Activated CD4-positive, alpha-beta T cell treated with anti-CD3 and anti-CD28 coated beads for 1 hour (primary cell): ENCODE data around the gene SIN3B.

Experiments
- DNase-seq: peaks from one replicate; pipeline ENCODE4 v3.0.0-alpha.2; 2020

SIN3B gene

DNA sequence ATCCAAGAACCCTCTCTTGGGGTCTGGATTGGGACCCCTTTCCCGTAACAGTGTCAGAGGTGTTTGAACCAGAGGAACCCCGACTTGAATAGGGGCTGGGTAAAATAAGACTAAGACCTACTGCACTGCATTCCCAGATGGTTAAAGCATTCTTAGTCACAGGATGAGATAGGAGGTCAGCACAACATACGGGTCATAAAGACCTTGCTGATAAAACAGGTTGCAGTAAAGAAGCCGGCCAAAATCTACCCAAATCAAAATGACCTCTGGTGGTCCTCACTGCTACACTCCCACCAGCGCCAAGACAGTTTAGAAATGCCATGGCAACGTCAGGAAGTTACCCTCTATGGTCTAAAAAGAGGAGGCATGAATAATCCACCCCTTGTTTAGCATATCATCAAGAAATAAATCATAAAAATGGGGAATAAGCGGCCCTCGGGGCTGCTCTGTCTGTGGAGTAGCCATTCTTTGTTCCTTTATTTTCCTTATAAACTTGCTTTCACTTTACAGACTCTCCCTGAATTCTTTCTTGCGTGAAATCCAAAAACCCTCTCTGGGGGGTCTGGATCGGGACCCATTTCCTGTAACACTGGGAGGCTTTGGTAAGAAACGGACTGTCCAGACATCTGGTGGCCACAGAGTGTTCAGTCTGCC, 4.4 kb upstream of the SIN3B start:
- DNase-seq, result no peak

DNA sequence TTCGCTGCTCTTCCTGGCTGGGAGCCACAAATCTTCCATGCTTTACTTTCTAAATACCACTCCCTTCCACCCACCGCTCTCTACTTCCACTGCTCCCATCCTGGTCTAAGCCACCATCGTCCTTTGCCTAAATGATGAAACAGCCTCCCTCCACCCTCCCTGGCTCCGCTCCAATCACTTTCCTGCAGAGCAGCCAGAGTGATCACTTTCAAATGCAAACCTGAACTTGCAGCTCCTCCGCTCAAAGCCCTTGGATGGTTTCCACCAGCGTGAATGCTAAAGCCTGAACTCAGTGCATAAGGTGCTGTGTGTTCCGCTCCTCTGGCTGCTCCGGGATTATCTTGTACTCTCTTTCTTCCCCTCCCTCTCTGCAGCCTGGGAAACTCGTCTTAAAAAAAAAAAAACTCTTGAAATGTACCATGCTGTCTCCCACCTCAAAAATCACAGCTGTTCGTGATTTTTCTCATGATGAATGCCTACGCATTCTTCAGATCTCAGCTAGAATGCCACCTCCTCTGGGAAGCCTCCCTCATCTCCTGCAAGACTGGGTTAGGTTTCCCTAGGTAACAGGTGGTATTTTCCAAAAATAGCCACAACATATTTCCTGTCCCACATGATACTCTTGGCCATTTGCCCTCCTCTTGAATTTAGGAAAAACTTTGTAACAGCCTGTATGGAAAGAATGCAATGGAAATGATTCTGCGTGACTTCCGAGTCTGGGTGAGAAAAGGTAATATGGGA, 3.7 kb upstream of the SIN3B start:
- DNase-seq, result no peak

DNA sequence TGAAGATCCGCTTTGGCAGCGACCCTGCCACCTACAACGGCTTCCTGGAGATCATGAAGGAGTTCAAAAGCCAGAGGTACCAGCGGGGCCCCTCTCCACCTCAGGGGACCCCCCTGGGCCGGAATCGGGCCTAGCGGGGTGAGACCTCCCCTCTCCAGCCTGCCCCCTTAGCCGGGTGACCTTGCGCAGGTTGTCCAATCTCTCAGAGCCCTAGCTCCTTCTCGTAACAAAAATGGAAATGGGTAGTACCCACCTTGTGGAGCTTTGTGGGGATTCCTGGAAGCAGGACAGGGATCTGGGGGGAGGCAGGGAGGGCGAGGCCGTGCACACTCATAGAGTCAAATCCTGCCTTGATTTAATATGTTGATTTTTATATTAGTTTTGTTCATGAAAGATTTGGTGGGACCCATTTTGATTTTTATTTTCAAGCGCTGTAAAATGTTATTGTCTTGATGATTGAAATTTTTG, 658 bp downstream of the SIN3B start:
- no peak for DNase-seq

DNA sequence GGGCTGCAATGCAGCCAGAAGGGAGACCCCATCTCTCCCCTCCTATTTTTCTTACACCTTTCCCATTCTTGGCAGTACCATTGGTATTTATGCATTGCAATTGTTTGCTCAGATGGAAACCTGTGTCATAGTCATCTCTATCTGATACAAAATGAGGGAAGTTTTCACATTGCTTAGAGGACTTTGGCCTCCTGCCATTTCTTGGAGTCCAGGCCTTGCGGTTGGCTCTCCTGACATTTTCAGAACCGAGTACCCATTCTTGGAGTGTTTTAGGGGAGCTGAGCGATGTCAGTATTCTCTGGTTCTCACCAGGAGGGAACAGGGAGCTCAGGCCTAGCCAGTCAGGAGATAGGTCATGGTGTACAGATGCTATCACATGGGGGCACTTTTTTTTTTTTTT, 1.5 kb downstream of the SIN3B start:
- DNase-seq, result no peak

DNA sequence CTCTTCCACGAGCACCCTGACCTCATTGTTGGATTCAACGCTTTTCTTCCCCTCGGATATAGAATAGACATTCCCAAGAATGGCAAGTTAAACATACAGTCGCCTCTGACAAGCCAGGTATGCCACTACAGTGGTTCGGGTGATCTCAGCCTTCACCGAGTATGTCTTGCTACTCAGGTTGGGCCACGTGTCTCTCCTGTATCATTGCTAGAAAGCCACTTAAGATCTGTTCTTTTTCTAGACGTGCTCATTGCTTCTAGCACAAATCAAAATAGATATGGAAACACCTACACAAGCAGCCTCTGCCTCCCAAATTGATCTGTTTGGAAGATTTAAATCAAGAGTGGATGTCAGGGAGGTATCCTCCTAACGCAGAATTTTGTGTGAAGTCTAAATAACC, 2.3 kb downstream of the SIN3B start:
- DNase-seq, result no peak

DNA sequence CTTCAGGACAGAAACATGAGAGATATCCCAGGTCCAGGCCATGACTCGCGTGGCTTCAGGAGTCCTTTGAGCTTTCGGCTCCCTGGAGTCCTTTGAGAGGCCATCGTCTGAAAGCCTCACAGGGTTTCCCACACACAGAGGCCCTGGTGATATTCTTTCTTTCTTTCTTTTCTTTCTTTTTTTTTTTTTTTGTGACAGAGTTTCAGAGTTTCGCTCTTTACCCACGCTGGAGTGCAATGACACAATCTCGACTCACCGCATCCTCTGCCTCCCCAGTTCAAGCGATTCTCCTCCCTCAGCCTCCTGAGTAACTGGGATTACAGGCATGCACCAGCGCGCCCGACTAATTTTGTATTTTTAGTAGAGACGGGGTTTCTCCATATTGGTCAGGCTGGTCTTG, 5.5 kb downstream of the SIN3B start:
- no peak for DNase-seq

DNA sequence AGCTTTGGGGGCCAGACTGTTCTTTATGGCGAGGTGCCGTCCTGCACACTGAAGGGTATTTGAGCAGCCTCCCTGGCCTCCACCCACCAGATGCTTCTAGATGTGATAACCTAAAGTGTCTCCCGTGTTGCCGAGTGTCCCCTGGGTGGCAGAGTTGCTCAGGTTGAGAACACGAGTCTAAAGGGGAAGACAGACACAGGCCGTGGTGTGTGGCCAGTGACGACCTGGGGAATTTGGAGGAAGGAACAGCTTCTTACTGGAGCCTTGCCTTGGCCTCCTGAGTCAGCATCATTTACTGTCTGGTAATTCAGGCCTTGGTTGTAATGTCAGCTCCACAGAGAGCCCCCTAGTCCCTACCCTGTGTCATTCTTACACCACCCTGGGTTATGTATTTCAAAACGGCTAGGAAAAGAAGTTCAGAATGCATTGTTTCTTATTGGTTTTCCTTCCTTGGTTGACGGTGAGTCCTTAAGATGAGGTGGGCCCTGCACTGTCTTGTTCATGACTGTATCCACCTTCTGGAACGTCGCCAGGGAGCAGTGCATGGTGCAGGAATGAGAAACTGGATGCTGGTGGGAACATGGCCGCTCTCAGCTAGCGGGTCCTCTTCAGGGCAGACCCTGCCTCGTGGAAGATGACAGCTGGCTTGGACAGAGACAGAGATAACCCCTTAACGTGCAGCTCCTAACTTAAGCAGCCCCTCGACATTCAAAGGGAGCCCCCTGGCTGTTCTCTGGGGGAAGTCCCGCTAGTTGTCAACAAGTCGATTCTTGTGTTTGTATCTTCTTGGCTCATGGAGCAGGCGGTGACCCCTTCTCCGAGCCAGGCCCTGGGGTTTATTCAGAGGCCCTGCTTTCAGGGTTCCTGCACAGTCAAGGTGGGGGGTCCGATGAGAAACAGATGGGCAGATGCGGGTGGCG, 7.2 kb downstream of the SIN3B start:
- DNase-seq, result no peak

DNA sequence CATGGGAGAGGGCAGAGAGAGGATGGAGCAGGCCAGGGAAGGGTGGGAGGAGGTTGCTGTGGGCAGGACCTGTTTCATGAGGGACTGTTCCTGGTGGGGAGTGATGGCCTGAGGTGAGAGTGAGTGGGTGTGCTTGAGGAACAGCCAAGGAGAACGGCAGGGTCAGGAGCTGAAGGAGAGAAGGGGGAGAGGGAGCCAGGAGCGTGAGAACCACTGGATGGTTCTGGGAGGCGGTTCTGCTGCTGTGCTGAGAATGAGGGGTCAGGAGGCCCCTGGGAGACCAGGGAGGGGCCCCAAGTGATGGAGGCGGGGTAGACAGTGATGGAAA, 7.8 kb downstream of the SIN3B start:
- DNase-seq, result no peak

DNA sequence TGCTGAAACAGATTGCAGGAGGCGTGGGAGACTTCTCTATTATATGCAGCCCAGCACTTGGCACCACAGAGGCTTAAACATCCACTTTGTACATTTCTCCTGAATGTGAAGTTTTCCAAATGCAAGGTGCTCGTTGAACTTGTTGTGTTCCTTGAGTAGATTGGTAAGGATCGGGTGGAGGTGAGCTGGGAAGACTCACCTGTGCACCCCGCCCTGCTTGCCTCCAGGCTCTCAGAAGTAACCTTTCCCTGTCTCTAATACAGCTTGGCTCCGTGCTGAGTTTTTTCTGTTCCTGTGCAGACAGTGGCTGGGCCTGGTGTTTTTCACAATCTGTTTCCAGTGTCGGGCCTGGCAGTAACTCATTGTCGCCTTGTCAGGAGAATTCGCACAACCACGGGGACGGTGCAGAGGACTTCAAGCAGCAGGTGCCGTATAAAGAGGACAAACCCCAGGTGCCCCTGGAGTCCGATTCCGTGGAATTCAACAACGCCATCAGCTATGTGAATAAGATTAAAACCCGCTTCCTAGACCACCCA, 12.3 kb downstream of the SIN3B start:
- no peak for DNase-seq

DNA sequence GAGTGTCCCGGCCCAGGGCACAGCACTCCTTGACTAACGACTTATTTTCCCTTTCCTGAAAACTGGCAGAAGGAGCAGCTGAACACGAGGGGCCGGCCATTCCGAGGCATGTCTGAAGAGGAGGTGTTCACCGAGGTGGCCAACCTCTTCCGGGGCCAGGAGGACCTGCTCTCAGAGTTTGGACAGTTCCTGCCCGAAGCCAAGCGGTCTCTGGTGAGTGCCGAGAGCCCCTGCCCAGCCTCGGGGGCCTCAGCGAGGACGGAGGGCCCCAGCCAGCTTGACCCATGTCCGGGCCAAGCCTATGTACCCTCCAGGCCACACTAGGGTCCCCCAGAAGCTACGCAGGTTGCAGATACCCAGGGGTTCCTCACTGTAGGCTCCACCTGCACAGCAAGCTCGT, 17.7 kb downstream of the SIN3B start:
- DNase-seq, result no peak

DNA sequence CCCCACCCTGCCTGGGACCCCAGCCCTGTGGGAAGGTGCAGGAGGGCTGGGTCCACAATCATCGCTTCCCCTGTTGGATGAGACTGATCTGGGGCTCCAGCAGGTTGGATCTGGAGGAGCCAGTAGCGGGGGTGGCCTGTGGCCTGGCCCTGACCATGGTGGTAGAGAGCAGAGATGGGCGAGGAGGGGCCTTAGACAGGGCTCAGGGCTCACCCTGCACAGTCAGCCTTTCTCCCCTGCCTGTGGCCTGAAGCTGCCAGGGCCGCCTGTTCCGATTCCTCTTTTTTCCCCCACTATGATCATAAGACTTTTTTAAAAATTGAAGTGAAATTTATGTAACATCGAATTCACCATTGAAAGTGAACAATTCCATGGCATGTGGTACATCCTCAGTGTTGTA, 18.2 kb downstream of the SIN3B start:
- DNase-seq, result no peak

DNA sequence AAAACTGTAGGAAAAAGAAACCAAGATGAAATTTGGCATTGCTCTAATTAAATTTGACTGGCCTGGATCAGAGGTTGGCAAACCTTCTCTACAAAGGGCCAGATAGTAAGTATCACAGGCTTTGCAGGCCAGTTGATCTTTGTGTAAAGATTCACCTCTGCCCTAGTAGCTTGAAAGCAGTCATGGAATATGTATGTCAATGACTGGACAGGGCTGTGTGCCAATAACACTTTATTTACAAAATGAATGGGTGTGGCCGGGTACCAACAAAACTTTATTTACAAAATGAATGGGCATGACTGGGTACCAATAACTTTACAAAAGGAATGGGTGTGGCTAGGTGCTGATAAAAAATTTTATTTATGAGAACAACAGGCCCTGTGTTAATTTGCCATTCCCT, 20.0 kb downstream of the SIN3B start:
- no peak for DNase-seq

DNA sequence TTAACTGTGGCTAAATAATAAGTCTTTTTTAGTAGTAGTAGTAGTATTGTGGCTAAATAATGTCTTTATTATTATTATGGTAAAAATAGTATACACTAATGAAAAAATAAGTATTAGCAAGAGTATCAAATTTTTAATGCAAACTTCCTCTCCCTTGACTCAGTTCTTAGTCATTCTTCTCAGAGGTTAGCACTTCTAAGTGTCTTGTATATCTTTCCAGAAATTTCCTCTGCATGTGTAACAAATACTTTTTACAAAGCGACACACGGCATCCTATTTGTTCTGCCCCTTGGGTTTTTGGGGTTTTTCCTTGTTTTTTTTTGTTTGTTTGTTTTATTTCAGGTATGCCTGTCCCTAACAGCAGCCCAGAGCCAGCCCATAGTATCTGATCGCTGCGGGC, 20.9 kb downstream of the SIN3B start:
- no peak for DNase-seq

DNA sequence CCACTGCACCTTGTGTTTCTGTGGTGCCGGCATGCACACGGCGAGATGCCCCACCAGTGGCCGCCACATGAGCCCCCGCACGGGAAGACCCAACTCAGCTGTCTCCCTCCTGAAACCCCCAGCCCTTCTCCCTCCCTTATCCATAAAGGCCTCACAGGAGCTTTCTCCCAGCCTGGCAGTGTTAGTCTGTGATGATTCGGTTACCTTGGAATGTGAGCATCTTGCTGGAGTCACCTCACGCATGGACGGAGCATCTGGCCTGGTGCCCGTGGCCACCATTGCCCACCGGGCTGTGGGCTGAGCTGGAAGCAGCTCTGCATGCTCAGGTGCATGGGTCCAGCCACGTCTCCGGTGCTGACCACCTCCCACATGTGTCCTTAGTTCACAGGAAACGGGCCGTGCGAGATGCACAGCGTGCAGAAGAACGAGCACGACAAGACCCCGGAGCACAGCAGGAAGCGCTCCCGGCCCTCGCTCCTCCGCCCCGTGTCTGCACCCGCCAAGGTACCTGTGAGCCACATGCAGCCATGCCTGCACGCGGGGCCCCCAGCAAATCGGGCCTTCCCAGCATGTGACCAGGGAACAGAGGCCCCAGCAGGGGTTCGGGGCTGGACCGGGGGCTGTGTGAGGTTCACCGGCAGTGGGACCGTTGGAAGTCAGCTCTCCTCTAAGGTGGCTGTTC, 22.0 kb downstream of the SIN3B start:
- no peak for DNase-seq

DNA sequence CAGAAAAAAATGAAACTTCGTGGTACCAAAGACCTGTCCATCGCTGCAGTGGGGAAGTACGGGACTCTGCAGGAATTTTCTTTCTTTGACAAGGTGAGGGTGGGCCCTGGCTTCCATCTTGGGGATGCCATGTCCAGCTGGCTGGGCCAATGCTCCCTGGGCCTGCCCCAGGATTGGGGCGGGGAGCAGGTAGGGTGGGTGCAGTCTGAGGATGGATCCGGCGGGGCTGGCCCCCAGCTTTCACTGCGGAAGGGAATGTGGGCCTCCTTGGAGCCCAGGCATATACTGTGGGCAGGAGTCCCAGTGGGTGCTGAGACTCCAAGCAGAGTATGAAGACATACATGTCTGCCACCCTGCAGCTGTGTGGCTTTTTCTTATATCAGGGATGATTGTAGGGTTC, 23.9 kb downstream of the SIN3B start:
- DNase-seq, result no peak

DNA sequence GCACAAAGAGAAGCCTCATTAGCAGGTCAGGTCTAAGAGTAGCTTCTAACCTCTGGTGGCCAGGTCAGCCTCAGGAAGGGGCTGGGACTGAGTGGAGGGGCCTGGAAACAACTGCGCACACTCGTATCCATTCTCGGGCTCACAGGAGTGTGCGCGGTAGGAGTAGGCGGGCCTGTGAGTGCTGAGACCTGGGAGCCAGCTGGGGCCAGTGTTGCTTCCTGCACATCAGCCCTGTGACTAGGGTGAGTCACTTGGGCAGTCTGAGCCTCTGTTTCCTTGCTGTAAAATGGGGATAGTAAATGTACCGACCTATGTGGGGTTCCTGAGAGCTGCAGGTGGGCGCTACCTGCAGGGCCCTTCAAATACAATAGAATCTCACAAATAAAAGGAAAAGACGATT, 26.9 kb downstream of the SIN3B start:
- DNase-seq, result no peak

DNA sequence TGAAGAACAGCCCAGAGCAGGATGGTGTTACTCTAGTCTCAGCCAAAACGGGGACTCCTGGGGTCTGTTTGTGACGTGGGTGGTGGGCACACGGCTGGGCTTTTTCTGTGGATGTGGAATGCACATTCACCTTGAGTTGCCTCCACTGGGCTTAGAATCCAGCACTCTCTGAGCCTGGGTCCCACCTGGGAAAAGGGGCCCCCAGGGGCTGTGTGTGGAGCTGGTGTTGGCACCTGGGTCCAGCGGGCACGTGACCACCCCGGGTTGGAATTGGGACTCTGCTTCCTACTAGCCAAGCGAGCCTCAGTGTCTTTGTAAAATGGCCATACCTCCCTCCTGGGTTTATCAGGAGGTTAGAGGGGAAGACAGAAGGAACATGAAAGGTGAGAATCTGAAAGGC, 30.4 kb downstream of the SIN3B start:
- no peak for DNase-seq

DNA sequence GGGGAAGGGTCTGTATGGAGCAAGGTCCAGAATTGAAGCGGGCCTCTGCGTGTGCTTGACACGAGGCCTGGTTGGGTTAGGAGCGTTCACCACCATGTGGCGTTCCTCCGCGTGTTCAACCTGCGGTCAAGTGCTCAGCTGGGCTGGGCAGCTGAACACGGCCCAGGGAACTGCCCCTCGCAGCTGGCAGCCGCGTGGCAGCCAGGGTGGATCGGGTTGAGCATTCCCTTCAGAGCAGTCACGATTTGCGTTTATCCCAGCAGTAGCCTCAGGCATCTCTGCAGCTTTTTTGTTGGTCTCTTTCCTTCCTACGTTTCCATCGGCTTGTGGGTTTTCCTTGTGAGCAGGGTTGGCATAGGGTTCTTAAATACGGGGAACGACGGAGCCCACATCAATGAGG, 30.9 kb downstream of the SIN3B start:
- DNase-seq, result no peak

DNA sequence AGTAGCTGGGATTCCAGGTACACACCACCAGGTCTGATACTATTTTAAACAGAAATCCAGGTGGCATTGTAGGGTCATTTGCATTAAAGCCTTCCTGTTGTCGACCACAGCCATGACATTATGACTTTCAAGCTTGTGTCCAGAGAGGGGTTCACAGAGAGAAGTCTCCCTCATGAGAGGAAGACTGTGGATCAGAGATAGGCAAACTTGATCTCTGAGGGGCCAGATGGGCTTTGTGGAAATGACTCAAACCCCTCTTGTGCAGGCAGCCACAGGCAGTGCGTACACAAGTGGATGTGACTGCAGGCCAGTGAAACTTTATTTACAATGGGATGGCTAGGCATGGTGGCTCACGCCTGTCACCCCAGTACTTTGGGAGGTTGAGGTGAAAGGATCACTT, 31.8 kb downstream of the SIN3B start:
- DNase-seq, result no peak

DNA sequence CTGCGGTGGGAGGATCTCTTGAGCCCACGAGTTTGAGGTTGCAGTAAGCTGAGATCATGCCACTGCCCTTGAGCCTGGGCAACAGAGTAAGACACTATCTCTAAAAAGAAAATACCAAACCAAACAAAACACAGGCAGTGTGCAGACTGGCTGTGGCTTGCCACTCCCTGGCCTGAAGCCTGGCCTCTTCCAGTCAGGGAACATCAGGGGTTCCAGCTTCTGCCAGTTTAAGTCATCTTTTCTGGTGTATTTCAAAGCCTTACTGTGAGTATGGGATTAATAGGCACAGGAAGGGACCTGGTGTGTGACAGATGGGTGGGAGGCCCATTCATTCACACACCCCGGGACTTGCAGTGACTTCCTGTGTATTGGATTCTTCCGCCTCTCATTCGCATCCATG, 32.6 kb downstream of the SIN3B start:
- DNase-seq, result no peak

DNA sequence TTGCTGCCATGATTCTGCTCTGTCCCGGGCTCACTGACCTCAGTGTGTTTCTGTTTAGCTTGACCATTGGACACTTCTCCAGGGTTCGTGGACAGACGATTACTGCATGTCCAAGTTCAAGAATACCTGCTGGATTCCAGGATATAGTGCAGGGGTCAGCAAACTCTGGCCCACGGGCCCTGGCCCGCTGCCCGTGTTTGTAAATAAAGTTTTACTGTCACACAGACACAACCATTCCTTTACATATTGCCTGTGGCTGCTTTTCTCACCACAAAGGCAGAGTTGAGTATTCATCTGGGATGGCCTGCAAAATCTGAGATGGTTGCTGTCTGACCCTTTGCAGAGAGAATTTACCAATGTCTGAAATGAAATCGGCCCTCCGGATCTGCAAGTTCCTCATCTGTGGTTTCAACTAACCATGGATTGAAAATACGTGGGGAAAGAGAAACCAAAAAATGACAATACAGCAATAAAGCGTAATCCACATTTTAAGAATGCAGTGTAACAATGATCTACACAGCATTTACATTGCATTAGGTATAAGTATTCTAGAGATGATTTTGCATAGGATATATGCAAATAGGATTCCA, 33.7 kb downstream of the SIN3B start:
- DNase-seq, result no peak

DNA sequence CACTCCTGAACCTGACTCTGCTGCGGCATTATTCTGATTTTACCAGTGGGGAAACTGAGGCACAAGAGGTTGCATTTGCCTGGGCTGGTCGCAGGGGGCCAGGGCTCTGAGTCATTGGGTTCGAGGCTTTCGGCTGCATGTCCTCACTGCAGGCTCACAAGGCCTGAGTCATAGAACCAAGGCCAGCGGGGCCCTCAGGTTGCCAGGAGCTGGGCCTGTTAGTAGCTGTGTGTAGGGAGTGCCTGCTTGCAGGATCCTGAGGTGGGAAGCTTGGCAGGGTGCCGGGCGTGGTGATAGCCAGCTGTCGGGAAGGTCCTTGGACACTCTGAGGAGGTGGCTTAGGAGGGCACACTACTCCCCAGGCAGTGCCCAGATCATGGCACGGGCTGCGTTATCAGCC, 38.0 kb downstream of the SIN3B start:
- no peak for DNase-seq
